Embryonic facial prominence (tissue), 1 donor: ENCODE measurements around the gene ARF6.
"Not testable (repeated sequence)": the region's sequence is repeated elsewhere in the genome, so short reads cannot be mapped to it uniquely, and the experiment has no call there.

Experiments
- DNase-seq: peaks from one replicate; pipeline ENCODE4 v3.0.0-alpha.2; 2016; ENCODE audit errors: extremely low spot score

Gene ARF6

GRCh38 chr14:49876563-49877127, 16.2 kb upstream of the ARF6 start:
- DNase-seq = no peak

- DNase-seq = no peak
Observed at GRCh38 chr14:49879646-49880204, 13.2 kb upstream of the ARF6 start.

GRCh38 chr14:49880267-49881064, 12.4 kb upstream of the ARF6 start:
- no peak for DNase-seq

GRCh38 chr14:49881350-49882001, 11.4 kb upstream of the ARF6 start:
- DNase-seq = no peak

GRCh38 chr14:49882826-49883694, 9.8 kb upstream of the ARF6 start:
- DNase-seq = no peak

GRCh38 chr14:49886523-49886922, 6.4 kb upstream of the ARF6 start:
- DNase-seq = no peak

GRCh38 chr14:49888293-49888692, 4.6 kb upstream of the ARF6 start:
- DNase-seq = no peak

GRCh38 chr14:49892301-49892635, 614 bp upstream of the ARF6 start:
- DNase-seq = peak; percentile 87

GRCh38 chr14:49893309-49894213, 679 bp downstream of the ARF6 start:
- no peak for DNase-seq

- not testable (repeated sequence) for DNase-seq
Observed at GRCh38 chr14:49894214-49895107, 1.6 kb downstream of the ARF6 start.

- no peak for DNase-seq
Observed at GRCh38 chr14:49895480-49895879, 2.6 kb downstream of the ARF6 start.

GRCh38 chr14:49896272-49896671, 3.4 kb downstream of the ARF6 start:
- not testable (repeated sequence) for DNase-seq

GRCh38 chr14:49896966-49897365, 4.1 kb downstream of the ARF6 start:
- no peak for DNase-seq

- no peak for DNase-seq
Observed at GRCh38 chr14:49897414-49897813, 4.5 kb downstream of the ARF6 start.

- peak; percentile 18 for DNase-seq
Observed at GRCh38 chr14:49897965-49898364, 5.1 kb downstream of the ARF6 start.

- no peak for DNase-seq
Observed at GRCh38 chr14:49898485-49898884, 5.6 kb downstream of the ARF6 start.

GRCh38 chr14:49900973-49901372, 8.1 kb downstream of the ARF6 start:
- DNase-seq = no peak

GRCh38 chr14:49902679-49903246, 9.9 kb downstream of the ARF6 start:
- not testable (repeated sequence) for DNase-seq

- DNase-seq = no peak
Observed at GRCh38 chr14:49904270-49904669, 11.4 kb downstream of the ARF6 start.
